Epithelial cell of proximal tubule (primary cell): Measurements from ENCODE around the gene GLRB. TPM values are rescaled to one million over a fixed set of nuclear protein-coding genes. Genes with fewer than 3 reads are reported as not detected.

ENCODE experiments used
- DNase-seq: peaks from one replicate; pipeline ENCODE4 v3.0.0-alpha.2; 2011; ENCODE audit warnings: low read depth
- H3K4me3 ChIP-seq: 2 replicates; pipeline ENCODE4 v1.5.1; 2011; ENCODE audit warnings: low read depth, mild to moderate bottlenecking, low read length
- CTCF ChIP-seq: conservative IDR thresholded peaks from 2 replicates; pipeline ENCODE4 v1.5.1; 2012; ENCODE audit warnings: low read depth, mild to moderate bottlenecking, low read length
- total RNA-seq: library from RNA; depleted of rRNA; stranded (reverse); fragments of >200 nt; gene quantifications from 2 replicates; pipeline ENCODE4 v1.2.3, GENCODE V29; 2015

Gene GLRB
- 6.6 and 15.8 TPM in 2 replicates for total RNA-seq

GRCh38 chr4:157075811-157076577, at the start of gene GLRB:
TSS of gene GLRB (plus strand) at chr4:157076150. CDS start at chr4:157078025, 1,875 bp downstream.
- peak within 1 kb of the TSS; percentile 86 for H3K4me3 ChIP-seq
- TF ChIP-seq CTCF: no peak
- DNase-seq: no peak

GRCh38 chr4:157035471-157035870, 40.5 kb upstream of the GLRB start:
- no peak for DNase-seq
- no peak for TF ChIP-seq CTCF
- H3K4me3 ChIP-seq: no peak overlapping the region

GRCh38 chr4:157040405-157040804, 35.5 kb upstream of the GLRB start:
- no peak for DNase-seq
- no peak overlapping the region for H3K4me3 ChIP-seq
- TF ChIP-seq CTCF: no peak

- DNase-seq: peak; percentile 15
- peak overlapping the region; percentile 17 for H3K4me3 ChIP-seq
- TF ChIP-seq CTCF: peak; percentile 56
Observed at GRCh38 chr4:157043131-157043530, 32.8 kb upstream of the GLRB start.

- TF ChIP-seq CTCF: peak; percentile 98
- no peak overlapping the region for H3K4me3 ChIP-seq
- peak; percentile 43 for DNase-seq
Observed at GRCh38 chr4:157045507-157046127, 30.3 kb upstream of the GLRB start.

- no peak for DNase-seq
- TF ChIP-seq CTCF: no peak
- H3K4me3 ChIP-seq: no peak overlapping the region
Observed at GRCh38 chr4:157048248-157048647, 27.7 kb upstream of the GLRB start.
